Lower leg skin (tissue), 4 donors: Measurements from ENCODE around the gene ZNF804B. TPM values are rescaled to one million over a fixed set of nuclear protein-coding genes. Genes with fewer than 3 reads are reported as not detected.

Experiments
- DNase-seq, 2 donors: peaks; one replicate each; pipeline ENCODE4 v3.0.0-alpha.2; 2019; ENCODE audit warnings: low spot score in 2 of 2
- H3K4me3 ChIP-seq: fragments of 200-600 bp; sonication (generic); 2 replicates; pipeline ENCODE4 v1.5.1; 2017; ENCODE audit warnings: mild to moderate bottlenecking, low read depth; ENCODE audit not compliant: poor library complexity, severe bottlenecking
- POLR2A ChIP-seq, 2 donors: fragments of 450-650 bp; IDR thresholded peaks; one replicate each; pipeline ENCODE4 v1.6.1; 2016 to 2017; ENCODE audit warnings: antibody characterized with exemption in 2 of 2, mild to moderate bottlenecking in 1 of 2, moderate library complexity in 1 of 2
- WGBS, 2 donors: methylation state at CpG; one replicate each; pipeline ENCODE4 v1.1.5; 2018; 5-methylcytosine and 5-hydroxymethylcytosine counted together
- intact Hi-C: fragments of 100-400 bp; cut with DNase I; formaldehyde crosslinking; loops from one replicate; pipeline ENCODE4 v1.15.0; 2023; ENCODE audit warnings: low total_unique reads
- total RNA-seq, 4 donors: library from RNA; depleted of rRNA; stranded (reverse); fragments of >200 nt; gene quantifications; one replicate each; pipeline ENCODE4 v1.1.0, GENCODE V29; 2016
- TF ChIP-seq, protein P1 (sequence below), 3 donors: fragments of 450-650 bp; IDR thresholded peaks; one replicate each; pipeline ENCODE4 v1.5.1; 2016; ENCODE audit warnings: antibody characterized with exemption in 3 of 3, mild to moderate bottlenecking in 3 of 3, moderate library complexity in 2 of 3

ZNF804B gene
- total RNA-seq, 4 donors from 2014 or later = not detected

DNA sequence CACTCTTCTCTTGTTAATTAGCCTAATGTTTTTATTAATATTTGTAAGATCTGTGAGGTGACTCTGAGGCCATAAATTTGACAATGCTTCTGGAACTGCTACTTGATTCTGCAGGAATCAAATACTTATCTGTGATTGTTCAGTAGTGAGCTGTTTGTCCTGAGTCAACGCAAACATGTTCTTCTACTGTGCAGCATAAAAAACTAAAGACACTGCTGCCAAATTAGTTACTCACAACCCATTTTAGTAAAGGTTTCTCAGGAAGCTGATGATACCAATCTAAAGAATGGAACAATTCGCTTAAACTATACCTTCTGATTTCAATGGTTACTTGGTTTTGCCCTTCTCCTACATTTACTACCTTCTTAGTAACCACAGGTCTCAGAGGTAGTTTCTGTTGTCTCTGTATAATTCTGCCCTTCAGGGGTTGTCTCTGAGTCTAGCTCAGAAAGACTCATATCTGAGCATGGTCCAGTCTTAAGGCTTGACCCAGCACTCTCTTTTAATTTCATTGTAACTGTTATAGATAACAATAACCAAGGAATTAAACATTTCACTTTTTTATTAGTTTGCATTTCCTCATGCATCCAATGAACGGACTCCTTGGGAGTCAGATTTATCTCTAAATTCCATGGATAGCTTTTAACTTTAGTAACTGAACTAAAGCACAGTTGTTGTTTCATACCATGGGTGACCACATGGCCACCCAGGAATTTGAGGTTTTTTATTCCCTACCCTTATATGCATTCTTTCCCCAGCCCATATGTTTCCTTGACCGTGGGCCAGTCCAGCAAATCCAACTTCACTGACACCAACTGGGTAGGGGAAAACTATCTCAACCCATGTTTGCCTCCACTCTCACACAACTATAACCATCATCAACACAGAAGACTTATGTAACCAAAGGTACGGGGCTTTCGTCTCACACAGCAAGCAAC is 345.5 kb downstream of the ZNF804B start:
- H3K4me3 ChIP-seq = no peak overlapping the region
- 92% methylated on average over 6 of the region's 6 CpGs for WGBS, 2 donors
- TF ChIP-seq, protein P1, sequence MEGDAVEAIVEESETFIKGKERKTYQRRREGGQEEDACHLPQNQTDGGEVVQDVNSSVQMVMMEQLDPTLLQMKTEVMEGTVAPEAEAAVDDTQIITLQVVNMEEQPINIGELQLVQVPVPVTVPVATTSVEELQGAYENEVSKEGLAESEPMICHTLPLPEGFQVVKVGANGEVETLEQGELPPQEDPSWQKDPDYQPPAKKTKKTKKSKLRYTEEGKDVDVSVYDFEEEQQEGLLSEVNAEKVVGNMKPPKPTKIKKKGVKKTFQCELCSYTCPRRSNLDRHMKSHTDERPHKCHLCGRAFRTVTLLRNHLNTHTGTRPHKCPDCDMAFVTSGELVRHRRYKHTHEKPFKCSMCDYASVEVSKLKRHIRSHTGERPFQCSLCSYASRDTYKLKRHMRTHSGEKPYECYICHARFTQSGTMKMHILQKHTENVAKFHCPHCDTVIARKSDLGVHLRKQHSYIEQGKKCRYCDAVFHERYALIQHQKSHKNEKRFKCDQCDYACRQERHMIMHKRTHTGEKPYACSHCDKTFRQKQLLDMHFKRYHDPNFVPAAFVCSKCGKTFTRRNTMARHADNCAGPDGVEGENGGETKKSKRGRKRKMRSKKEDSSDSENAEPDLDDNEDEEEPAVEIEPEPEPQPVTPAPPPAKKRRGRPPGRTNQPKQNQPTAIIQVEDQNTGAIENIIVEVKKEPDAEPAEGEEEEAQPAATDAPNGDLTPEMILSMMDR (IDR thresholded peaks at IDR 0.05) = no peak
- no peak for TF ChIP-seq POLR2A (IDR thresholded peaks at IDR 0.05)
- no peak for DNase-seq
- intact Hi-C loops = no loop called here

- intact Hi-C loops = no loop called here
- TF ChIP-seq POLR2A (IDR thresholded peaks at IDR 0.05) = no peak
- TF ChIP-seq, protein P1 (IDR thresholded peaks at IDR 0.05) = no peak
- no peak for DNase-seq
- 51 to 66% methylated on average over 2 of the region's 2 CpGs for WGBS, 2 donors
- no peak overlapping the region for H3K4me3 ChIP-seq
These were observed 364.4 kb downstream of the ZNF804B start for GRCh38 chr7:89123871-89124270.

DNA sequence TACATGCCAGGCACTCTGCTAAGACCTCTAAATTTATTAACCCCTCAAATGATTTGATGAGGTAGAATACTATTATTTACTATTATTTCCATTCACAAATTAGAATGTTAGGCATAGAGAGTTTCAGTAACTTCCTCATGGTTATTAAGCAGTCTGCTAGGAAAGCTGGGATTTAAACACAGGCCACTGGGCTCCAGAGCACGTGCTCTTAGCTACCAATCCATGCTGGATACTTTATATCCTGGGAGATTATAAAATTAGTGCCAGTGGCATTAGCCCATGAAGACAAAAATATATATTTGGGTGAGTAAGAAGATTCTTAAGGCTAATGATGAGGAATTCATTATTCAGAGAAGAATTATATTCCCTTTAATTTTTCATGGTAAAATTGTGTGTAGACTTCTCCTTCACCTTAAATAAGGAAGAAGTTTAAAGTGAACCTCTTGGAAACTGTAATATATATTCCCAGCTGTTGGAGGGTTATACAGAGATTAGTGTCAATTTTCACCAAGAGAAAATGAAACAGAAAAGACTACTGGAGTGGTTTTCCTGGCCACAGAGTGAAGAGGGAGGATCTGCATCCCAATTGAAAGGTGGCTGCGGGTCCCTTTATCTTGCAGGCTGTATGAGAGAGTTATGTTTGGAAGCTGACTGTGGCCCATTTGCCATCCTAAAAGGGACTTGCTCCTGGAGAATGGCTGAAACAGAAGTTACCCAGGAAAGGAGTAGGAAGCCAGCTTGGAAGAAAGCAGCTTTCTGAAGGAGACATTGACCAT is 370.3 kb downstream of the ZNF804B start:
- 71 to 87% methylated on average over 2 of the region's 2 CpGs for WGBS, 2 donors
- DNase-seq = no peak
- no peak overlapping the region for H3K4me3 ChIP-seq
- TF ChIP-seq, protein P1 (IDR thresholded peaks at IDR 0.05) = no peak
- TF ChIP-seq POLR2A (IDR thresholded peaks at IDR 0.05) = no peak
- intact Hi-C loops = no loop called here

DNA sequence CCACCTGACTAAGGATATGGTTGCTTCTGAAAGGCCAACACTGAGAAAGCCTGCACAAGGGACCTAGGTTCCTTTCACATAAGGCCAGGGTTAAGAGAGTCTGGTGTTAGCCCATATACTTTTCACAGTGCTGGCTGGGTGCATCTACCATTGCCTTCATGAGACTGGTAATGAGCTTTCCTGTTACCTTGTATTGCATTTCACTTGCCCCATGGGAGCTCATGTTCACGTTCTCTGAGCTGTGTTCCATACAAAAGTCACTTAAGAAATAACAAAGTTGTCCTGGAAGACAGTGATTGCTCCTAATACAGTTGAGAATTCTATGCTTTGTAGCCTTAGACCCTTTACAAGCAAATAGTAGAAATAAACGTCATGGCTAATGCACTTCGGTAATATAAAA is 373.9 kb downstream of the ZNF804B start:
- intact Hi-C loops = no loop called here
- no peak for DNase-seq
- TF ChIP-seq POLR2A (IDR thresholded peaks at IDR 0.05) = no peak
- TF ChIP-seq, protein P1 (IDR thresholded peaks at IDR 0.05) = no peak
- no peak overlapping the region for H3K4me3 ChIP-seq
- WGBS, 2 donors = 81 to 82% methylated on average over 3 of the region's 3 CpGs

GRCh38 chr7:89133819-89134218 is 374.3 kb downstream of the ZNF804B start:
- no peak for DNase-seq
- 49 to 56% methylated on average over 2 of the region's 2 CpGs for WGBS, 2 donors
- no peak for TF ChIP-seq POLR2A (IDR thresholded peaks at IDR 0.05)
- TF ChIP-seq, protein P1 (IDR thresholded peaks at IDR 0.05) = no peak
- H3K4me3 ChIP-seq = no peak overlapping the region
- intact Hi-C loops = no loop called here
